Chondrocyte (in vitro differentiated cells): Measurements from ENCODE around the gene TSPAN18. TPM values are rescaled to one million over a fixed set of nuclear protein-coding genes. Genes with fewer than 3 reads are reported as not detected.

ENCODE experiments used
- DNase-seq: peaks from one replicate; pipeline ENCODE4 v3.0.0; 2021; ENCODE audit warnings: mixed read lengths, low spot score
- H3K27ac Mint-ChIP-seq: one replicate; pipeline ENCODE4 v1.8.0; 2021; ENCODE audit warnings: mild to moderate bottlenecking, moderate library complexity, mixed read lengths; ENCODE audit not compliant: unreplicated experiment
- H3K27me3 Mint-ChIP-seq: 2 replicates; pipeline ENCODE4 v1.8.0; 2021; ENCODE audit warnings: low read depth, mixed read lengths
- H3K36me3 Mint-ChIP-seq: 2 replicates; pipeline ENCODE4 v1.8.0; 2021; ENCODE audit warnings: low read depth, mixed read lengths
- H3K4me1 Mint-ChIP-seq: 2 replicates; pipeline ENCODE4 v1.8.0; 2021; ENCODE audit warnings: low read depth, mild to moderate bottlenecking, mixed read lengths
- H3K4me3 Mint-ChIP-seq: one replicate; pipeline ENCODE4 v1.8.0; 2021; ENCODE audit warnings: mild to moderate bottlenecking, moderate library complexity, mixed read lengths; ENCODE audit not compliant: unreplicated experiment
- H3K9me3 Mint-ChIP-seq: 2 replicates; pipeline ENCODE4 v1.8.0; 2021; ENCODE audit warnings: low read depth, mixed read lengths
- CTCF ChIP-seq: fragments of 200-600 bp; sonication (generic); IDR thresholded peaks from 2 replicates; pipeline ENCODE4 v1.5.0; 2021; ENCODE audit warnings: antibody characterized with exemption, mild to moderate bottlenecking, moderate library complexity
- total RNA-seq: library from RNA; stranded (reverse); gene quantifications from 3 replicates; pipeline ENCODE4 v1.2.1, GENCODE V29; 2021

The TSPAN18 gene
- total RNA-seq, 1 donor from 2014 or later = 4.0 TPM

GRCh38 chr11:44738791-44739190 lies 12.0 kb downstream of the TSPAN18 start:
- H3K4me1 Mint-ChIP-seq = peaks cover 36% of the 10 kb centered on the region
- H3K36me3 Mint-ChIP-seq = peaks cover 2% of the 10 kb centered on the region
- H3K27ac Mint-ChIP-seq = no peak overlapping the region
- H3K4me3 Mint-ChIP-seq = no peak overlapping the region
- peaks cover 3% of the 10 kb centered on the region for H3K27me3 Mint-ChIP-seq
- no peak for DNase-seq
- TF ChIP-seq CTCF = no peak
- H3K9me3 Mint-ChIP-seq = peaks cover 3% of the 10 kb centered on the region

GRCh38 chr11:44740967-44741366 lies 14.2 kb downstream of the TSPAN18 start:
- TF ChIP-seq CTCF = no peak
- H3K4me1 Mint-ChIP-seq = peaks cover 22% of the 10 kb centered on the region
- no peak overlapping the region for H3K4me3 Mint-ChIP-seq
- no peak for DNase-seq
- peaks cover 3% of the 10 kb centered on the region for H3K9me3 Mint-ChIP-seq
- H3K27me3 Mint-ChIP-seq = peaks cover 3% of the 10 kb centered on the region
- H3K36me3 Mint-ChIP-seq = peaks cover 2% of the 10 kb centered on the region
- no peak overlapping the region for H3K27ac Mint-ChIP-seq

- Mint-ChIP-seq H3K27ac (no peak overlapping the region), H3K4me1 (peaks cover 15% of the 10 kb centered on the region), H3K36me3 (peaks cover 2% of the 10 kb centered on the region), H3K4me3 (no peak overlapping the region), H3K9me3 (peaks cover 3% of the 10 kb centered on the region), H3K27me3 (peaks cover 3% of the 10 kb centered on the region)
- no peak for TF ChIP-seq CTCF
- no peak for DNase-seq
These were observed 15.2 kb downstream of the TSPAN18 start for GRCh38 chr11:44741976-44742375.

GRCh38 chr11:44742508-44743246 lies 15.9 kb downstream of the TSPAN18 start:
- DNase-seq = no peak
- Mint-ChIP-seq H3K27ac (no peak overlapping the region), H3K36me3 (peaks cover 2% of the 10 kb centered on the region), H3K9me3 (peaks cover 3% of the 10 kb centered on the region), H3K4me3 (no peak overlapping the region), H3K4me1 (peaks cover 15% of the 10 kb centered on the region), H3K27me3 (peaks cover 3% of the 10 kb centered on the region)
- TF ChIP-seq CTCF = no peak

- no peak for TF ChIP-seq CTCF
- H3K27ac Mint-ChIP-seq = no peak overlapping the region
- peaks cover 2% of the 10 kb centered on the region for H3K36me3 Mint-ChIP-seq
- peaks cover 3% of the 10 kb centered on the region for H3K9me3 Mint-ChIP-seq
- no peak for DNase-seq
- H3K4me3 Mint-ChIP-seq = no peak overlapping the region
- H3K27me3 Mint-ChIP-seq = peaks cover 3% of the 10 kb centered on the region
- H3K4me1 Mint-ChIP-seq = peaks cover 18% of the 10 kb centered on the region
These were observed 16.6 kb downstream of the TSPAN18 start for GRCh38 chr11:44743326-44743725.
